Neuronal stem cell (in vitro differentiated cells): Measurements from ENCODE around the gene PEX14.

Experiments used
- DNase-seq: peaks from one replicate; pipeline ENCODE4 v3.0.0-alpha.2; 2013; ENCODE audit warnings: low spot score
- H2AFZ ChIP-seq: one replicate; pipeline ENCODE4 v1.6.1; 2013; ENCODE audit warnings: mild to moderate bottlenecking, low read length, inconsistent platforms
- H2AK5ac ChIP-seq: 2 replicates; pipeline ENCODE4 v1.6.1; 2013; ENCODE audit warnings: low read depth, mild to moderate bottlenecking, inconsistent platforms, low read length, moderate library complexity, mixed read lengths
- H2BK120ac ChIP-seq: 2 replicates; pipeline ENCODE4 v1.6.1; 2013; ENCODE audit warnings: low read depth, mild to moderate bottlenecking, inconsistent platforms, low read length, moderate library complexity, mixed read lengths
- H2BK12ac ChIP-seq: one replicate; pipeline ENCODE4 v1.6.1; 2013; ENCODE audit warnings: low read length, inconsistent platforms
- H2BK15ac ChIP-seq: 2 replicates; pipeline ENCODE4 v1.6.1; 2013; ENCODE audit warnings: mild to moderate bottlenecking, low read length, inconsistent platforms, mixed read lengths
- H2BK5ac ChIP-seq: one replicate; pipeline ENCODE4 v1.6.1; 2013; ENCODE audit warnings: inconsistent platforms, mild to moderate bottlenecking, low read length, moderate library complexity
- H3K14ac ChIP-seq: one replicate; pipeline ENCODE4 v1.6.1; 2013; ENCODE audit warnings: low read length, inconsistent platforms
- H3K18ac ChIP-seq: 2 replicates; pipeline ENCODE4 v1.6.1; 2013; ENCODE audit warnings: low read length, inconsistent platforms
- H3K23ac ChIP-seq: 2 replicates; pipeline ENCODE4 v1.6.1; 2013; ENCODE audit warnings: low read depth, mild to moderate bottlenecking, mixed read lengths, low read length, inconsistent platforms; ENCODE audit not compliant: poor library complexity
- H3K27ac ChIP-seq: replicated peaks from 3 replicates; pipeline ENCODE4 v1.5.1; 2013; ENCODE audit warnings: low read length, inconsistent platforms
- H3K27me3 ChIP-seq, 3 experiments: 2 replicates each; pipeline ENCODE4 v1.6.1; 2013; ENCODE audit warnings: low read length in 3 of 3, mild to moderate bottlenecking in 2 of 3, inconsistent platforms in 1 of 3, low read depth in 1 of 3, mixed read lengths in 1 of 3, moderate library complexity in 1 of 3; ENCODE audit not compliant: control insufficient read depth in 3 of 3, insufficient read depth in 3 of 3
- H3K36me3 ChIP-seq, 2 donors: replicated peaks in 1 of 2; 2 replicates each; pipeline ENCODE4 v1.6.1; 2013; ENCODE audit warnings: low read length in 2 of 2; ENCODE audit not compliant: control insufficient read depth in 2 of 2, insufficient read depth in 2 of 2
- H3K4ac ChIP-seq: 2 replicates; pipeline ENCODE4 v1.6.1; 2013; ENCODE audit warnings: inconsistent platforms, mild to moderate bottlenecking, low read length, moderate library complexity
- H3K4me1 ChIP-seq, 2 donors: 1 replicate in 1 of 2; 2 replicates in 1 of 2; pipeline ENCODE4 v1.6.1; 2013; ENCODE audit warnings: low read length in 2 of 2, low read depth in 1 of 2; ENCODE audit not compliant: control insufficient read depth in 2 of 2, insufficient read depth in 1 of 2
- H3K4me2 ChIP-seq: one replicate; pipeline ENCODE4 v1.6.1; 2013; ENCODE audit warnings: mild to moderate bottlenecking, low read length, inconsistent platforms; ENCODE audit not compliant: insufficient read depth, poor library complexity, severe bottlenecking
- H3K4me3 ChIP-seq, 2 donors: 2 replicates each; pipeline ENCODE4 v1.5.1; 2013; ENCODE audit warnings: low read length in 2 of 2, mild to moderate bottlenecking in 2 of 2, inconsistent platforms in 1 of 2, moderate library complexity in 1 of 2
- H3K79me1 ChIP-seq: one replicate; pipeline ENCODE4 v1.6.1; 2013; ENCODE audit warnings: low read depth, mild to moderate bottlenecking, inconsistent platforms, low read length, moderate library complexity
- H3K9ac ChIP-seq: one replicate; pipeline ENCODE4 v1.6.1; 2013; ENCODE audit warnings: mild to moderate bottlenecking, low read depth, low read length, inconsistent platforms; ENCODE audit not compliant: poor library complexity
- H3K9me3 ChIP-seq, 2 donors: replicated peaks in 1 of 2; 2 replicates each; pipeline versions ENCODE3 to v1.6.1; 2013; ENCODE audit warnings: low read length in 2 of 2, mild to moderate bottlenecking in 2 of 2, inconsistent platforms in 1 of 2, low read depth in 1 of 2, mixed read lengths in 1 of 2, moderate library complexity in 1 of 2; ENCODE audit not compliant: control insufficient read depth in 2 of 2, insufficient read depth in 1 of 2
- H4K8ac ChIP-seq: one replicate; pipeline ENCODE4 v1.6.1; 2013; ENCODE audit warnings: low read depth, mild to moderate bottlenecking, inconsistent platforms, low read length, moderate library complexity
- H4K91ac ChIP-seq: one replicate; pipeline ENCODE4 v1.6.1; 2013; ENCODE audit warnings: low read length, low read depth, mild to moderate bottlenecking, inconsistent platforms; ENCODE audit not compliant: poor library complexity
- WGBS, 2 donors: extraction: QIAGEN DNeasy Blood & Tissue Kit; methylation state at CpG; one replicate each; pipeline ENCODE4 v1.1.7; 2013; ENCODE audit warnings: missing lambda C conversion rate in 2 of 2, mixed read lengths in 1 of 2; ENCODE audit not compliant: insufficient read length in 2 of 2, insufficient replicate concordance in 1 of 2; ENCODE audit errors: extremely low coverage in 2 of 2; 5-methylcytosine and 5-hydroxymethylcytosine counted together

PEX14 gene

DNA sequence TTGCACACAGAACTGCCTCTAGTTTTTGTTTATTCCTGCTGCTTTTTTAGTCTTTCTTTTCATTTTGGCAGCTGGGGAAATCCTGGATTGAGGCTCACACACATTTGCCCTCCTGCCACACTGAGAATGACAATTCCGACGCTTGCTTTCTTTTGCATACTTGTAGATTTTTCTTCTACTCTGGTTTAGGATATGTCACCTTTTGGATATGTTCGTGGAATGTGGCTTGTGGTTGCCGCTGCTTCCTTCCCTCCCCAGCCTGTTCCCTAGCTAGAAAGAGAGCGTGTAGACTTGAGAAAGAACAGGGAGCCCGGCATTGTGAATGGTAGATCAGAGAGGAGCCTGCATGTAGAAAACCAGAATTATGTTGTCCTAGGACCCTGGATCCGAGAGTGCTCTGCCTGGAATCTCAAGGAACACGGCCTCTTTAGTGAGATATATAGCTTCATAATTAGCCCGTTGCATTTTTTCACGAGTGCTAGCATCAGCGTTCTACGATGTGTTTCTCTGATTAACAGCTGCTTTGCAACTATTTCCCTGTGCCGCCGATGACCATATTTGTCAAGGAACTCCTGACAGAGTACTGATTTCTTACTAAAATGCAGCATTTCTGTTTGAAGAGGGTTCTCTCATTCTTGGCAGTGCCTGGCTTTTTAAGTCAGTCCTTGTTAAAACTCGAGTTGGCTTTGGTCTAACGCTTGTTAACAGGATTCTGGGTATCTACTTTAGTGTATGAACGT, 56.2 kb downstream of the PEX14 start:
- H2BK5ac ChIP-seq = no peak overlapping the region
- no peak overlapping the region for H2BK12ac ChIP-seq
- peaks cover 26 to 35% of the 10 kb centered on the region in 2 donors for H3K4me1 ChIP-seq
- no CpG with 5 or more reads among the region's 17 CpGs for WGBS, 2 donors
- H3K23ac ChIP-seq = no peak overlapping the region
- no peak overlapping the region for H3K14ac ChIP-seq
- peaks cover 0 to under 1% of the 10 kb centered on the region in 2 donors for H3K36me3 ChIP-seq
- no peak overlapping the region for H3K4me2 ChIP-seq
- no peak overlapping the region for H4K8ac ChIP-seq
- H2AK5ac ChIP-seq = no peak overlapping the region
- no peak overlapping the region for H3K27ac ChIP-seq
- H3K4me3 ChIP-seq = no peak overlapping the region
- H3K18ac ChIP-seq = no peak overlapping the region
- no peaks in the 10 kb centered on the region for H3K27me3 ChIP-seq
- H3K79me1 ChIP-seq = no peaks in the 10 kb centered on the region
- H2BK15ac ChIP-seq = no peak overlapping the region
- peak overlapping the region; percentile 2 for H2AFZ ChIP-seq
- no peak overlapping the region for H3K4ac ChIP-seq
- no peak overlapping the region for H3K9ac ChIP-seq
- H4K91ac ChIP-seq = no peak overlapping the region
- no peak for DNase-seq
- no peak overlapping the region for H2BK120ac ChIP-seq
- H3K9me3 ChIP-seq = no peaks in the 10 kb centered on the region

DNA sequence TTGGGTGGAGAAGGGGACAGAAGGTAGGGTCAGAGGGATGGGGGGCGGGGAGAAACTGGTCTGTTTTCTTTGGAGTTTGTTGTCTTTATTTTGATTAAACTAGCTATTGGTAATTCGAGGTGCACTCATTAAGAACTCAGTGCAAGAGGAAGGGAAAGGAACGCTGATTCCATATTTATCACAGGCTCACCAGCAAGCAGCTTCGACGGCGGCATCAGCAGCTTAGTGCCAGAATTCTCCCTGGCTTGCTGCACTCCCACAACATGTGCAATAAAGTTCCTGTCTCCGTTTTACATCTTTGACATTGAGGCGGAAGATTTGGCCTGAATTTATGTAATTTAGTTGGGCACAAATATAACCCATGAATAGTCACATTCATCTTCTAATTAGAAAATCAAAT, 57.6 kb downstream of the PEX14 start:
- H3K14ac ChIP-seq = no peak overlapping the region

DNA sequence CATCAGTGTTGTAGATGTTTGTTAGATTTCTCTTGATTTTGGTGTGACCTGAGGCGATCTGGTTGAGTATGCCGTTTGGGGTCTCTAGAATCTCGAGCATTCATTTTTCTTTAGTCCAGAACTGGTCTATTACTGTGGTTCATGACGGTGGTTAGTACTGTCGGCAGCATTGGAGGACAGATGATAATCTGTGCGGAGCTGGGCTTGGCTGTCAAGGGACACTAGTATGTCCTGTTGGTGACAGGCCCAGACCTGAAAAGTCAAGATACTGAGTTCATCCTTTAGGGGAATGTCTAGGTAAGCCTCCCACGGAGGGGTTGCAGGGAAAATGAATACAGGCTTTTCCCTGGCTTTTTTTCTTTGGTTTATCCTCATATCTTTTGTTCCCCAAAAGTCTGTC, 59.8 kb downstream of the PEX14 start:
- Histone ChIP-seq H4K8ac (no peak overlapping the region), H2BK12ac (no peak overlapping the region), H3K4me2 (no peak overlapping the region), H3K27me3 (no peaks in the 10 kb centered on the region), H3K9me3 (peaks cover 0 to 5% of the 10 kb centered on the region in 2 donors), H2BK5ac (no peak overlapping the region), H3K4ac (no peak overlapping the region), H3K4me1 (peaks cover 12 to 17% of the 10 kb centered on the region in 2 donors), H2AFZ (no peak overlapping the region), H3K27ac (no peak overlapping the region), H3K9ac (no peak overlapping the region), H3K36me3 (peaks cover 0 to 24% of the 10 kb centered on the region in 2 donors), H3K14ac (no peak overlapping the region), H2AK5ac (no peak overlapping the region), H3K18ac (no peak overlapping the region), H3K23ac (no peak overlapping the region), H4K91ac (no peak overlapping the region), H2BK120ac (no peak overlapping the region), H3K79me1 (no peaks in the 10 kb centered on the region), H3K4me3 (no peak overlapping the region), H2BK15ac (no peak overlapping the region)
- WGBS, 2 donors = no CpG with 5 or more reads among the region's 7 CpGs
- DNase-seq = no peak

More for the DNA sequence above, 57.6 kb downstream of the PEX14 start:
- no CpG with 5 or more reads among the region's 8 CpGs for WGBS, 2 donors
- no peak overlapping the region for H3K18ac ChIP-seq
- H3K9ac ChIP-seq = no peak overlapping the region
- H4K8ac ChIP-seq = no peak overlapping the region
- H4K91ac ChIP-seq = no peak overlapping the region
- H3K36me3 ChIP-seq = peaks cover 0 to 14% of the 10 kb centered on the region in 2 donors
- no peak overlapping the region for H2AK5ac ChIP-seq
- no peak overlapping the region for H2BK12ac ChIP-seq
- no peak overlapping the region for H2BK5ac ChIP-seq
- H3K4ac ChIP-seq = no peak overlapping the region
- no peak overlapping the region for H3K4me2 ChIP-seq
- H3K9me3 ChIP-seq = no peaks in the 10 kb centered on the region
- H2BK120ac ChIP-seq = no peak overlapping the region
- no peak overlapping the region for H3K23ac ChIP-seq
- H3K27me3 ChIP-seq = no peaks in the 10 kb centered on the region
- H2BK15ac ChIP-seq = no peak overlapping the region
- no peak overlapping the region for H3K27ac ChIP-seq
- DNase-seq = no peak
- H3K4me3 ChIP-seq = no peak overlapping the region
- no peak overlapping the region for H2AFZ ChIP-seq
- no peaks in the 10 kb centered on the region for H3K79me1 ChIP-seq
- H3K4me1 ChIP-seq = peaks cover 26 to 35% of the 10 kb centered on the region in 2 donors

DNA sequence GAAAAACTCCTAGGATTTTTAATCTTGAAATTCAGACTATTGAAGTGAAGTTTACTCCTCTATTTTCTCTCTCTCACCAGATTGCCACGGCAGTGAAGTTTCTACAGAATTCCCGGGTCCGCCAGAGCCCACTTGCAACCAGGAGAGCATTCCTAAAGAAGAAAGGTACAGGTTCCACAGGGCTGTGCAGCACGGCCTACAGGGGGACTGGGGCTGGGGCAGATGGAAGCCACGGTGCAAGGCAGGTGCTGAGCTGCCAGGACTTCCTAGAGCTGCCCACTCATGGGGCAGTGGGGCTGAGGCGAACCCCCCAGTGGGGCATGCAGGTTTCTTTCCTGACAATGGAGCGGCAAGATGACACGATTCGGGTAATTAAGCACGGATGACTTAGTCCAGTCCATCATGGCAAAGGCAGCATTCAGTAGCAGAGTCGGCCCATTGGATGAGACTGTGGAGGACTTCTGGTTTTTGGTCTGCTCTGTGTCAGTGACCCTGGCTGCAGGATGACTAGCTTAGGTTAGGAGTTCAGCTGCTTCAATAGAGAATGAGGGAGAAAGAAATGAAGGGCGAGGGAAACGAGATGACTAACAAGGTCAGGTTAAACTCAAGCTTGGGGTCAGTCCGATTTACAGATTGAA, 61.5 kb downstream of the PEX14 start:
- H3K79me1 ChIP-seq = no peaks in the 10 kb centered on the region
- H3K4me1 ChIP-seq = peaks cover 6 to 10% of the 10 kb centered on the region in 2 donors
- no peak for DNase-seq
- no peak overlapping the region for H4K91ac ChIP-seq
- H3K36me3 ChIP-seq = peaks cover 0 to 30% of the 10 kb centered on the region in 2 donors
- H3K4me3 ChIP-seq = no peak overlapping the region
- no peak overlapping the region for H3K4me2 ChIP-seq
- H2AK5ac ChIP-seq = no peak overlapping the region
- no peak overlapping the region for H4K8ac ChIP-seq
- peak overlapping the region; percentile 38 for H3K18ac ChIP-seq
- H3K27ac ChIP-seq = no peak overlapping the region
- H3K14ac ChIP-seq = no peak overlapping the region
- no peak overlapping the region for H3K4ac ChIP-seq
- peaks cover 0 to 5% of the 10 kb centered on the region in 2 donors for H3K9me3 ChIP-seq
- no peak overlapping the region for H2BK15ac ChIP-seq
- H3K23ac ChIP-seq = no peak overlapping the region
- no peak overlapping the region for H2BK12ac ChIP-seq
- no peaks in the 10 kb centered on the region for H3K27me3 ChIP-seq
- no peak overlapping the region for H2AFZ ChIP-seq
- no CpG with 5 or more reads among the region's 14 CpGs for WGBS, 2 donors
- H3K9ac ChIP-seq = no peak overlapping the region
- H2BK120ac ChIP-seq = no peak overlapping the region
- no peak overlapping the region for H2BK5ac ChIP-seq
